HL-60 (cell line): ENCODE measurements around the gene IGHMBP2.

Experiments
- CTCF ChIP-seq: IDR thresholded peaks from one replicate; pipeline ENCODE4 v1.5.1; 2011; ENCODE audit warnings: low read length, control low read depth, inconsistent platforms; ENCODE audit not compliant: insufficient read depth
- GABPA ChIP-seq: IDR thresholded peaks from 2 replicates; pipeline ENCODE4 v1.6.1; 2012; ENCODE audit warnings: low read depth
- POLR2AphosphoS5 ChIP-seq: IDR thresholded peaks from 2 replicates; pipeline ENCODE4 v1.6.1; 2012; ENCODE audit warnings: low read depth
- REST ChIP-seq: IDR thresholded peaks from 2 replicates; pipeline ENCODE4 v1.6.1; 2012; ENCODE audit warnings: low read depth; ENCODE audit not compliant: insufficient replicate concordance

GRCh38 chr11:68931911-68932310, 28.2 kb downstream of the IGHMBP2 start:
- TF ChIP-seq CTCF = no peak
- TF ChIP-seq GABPA = no peak
- no peak for TF ChIP-seq REST
- no peak for TF ChIP-seq POLR2AphosphoS5
